NCI-H524 (cell line): ENCODE results near the gene IRGC.
"Not testable (repeated sequence)": the region's sequence is repeated elsewhere in the genome, so short reads cannot be mapped to it uniquely, and the experiment has no call there.

Source experiments
- DNase-seq, 2 experiments: peaks; one replicate each; lab custom pipeline; 2025; lab: John Stamatoyannopoulos, UW

Gene IRGC, protein sequence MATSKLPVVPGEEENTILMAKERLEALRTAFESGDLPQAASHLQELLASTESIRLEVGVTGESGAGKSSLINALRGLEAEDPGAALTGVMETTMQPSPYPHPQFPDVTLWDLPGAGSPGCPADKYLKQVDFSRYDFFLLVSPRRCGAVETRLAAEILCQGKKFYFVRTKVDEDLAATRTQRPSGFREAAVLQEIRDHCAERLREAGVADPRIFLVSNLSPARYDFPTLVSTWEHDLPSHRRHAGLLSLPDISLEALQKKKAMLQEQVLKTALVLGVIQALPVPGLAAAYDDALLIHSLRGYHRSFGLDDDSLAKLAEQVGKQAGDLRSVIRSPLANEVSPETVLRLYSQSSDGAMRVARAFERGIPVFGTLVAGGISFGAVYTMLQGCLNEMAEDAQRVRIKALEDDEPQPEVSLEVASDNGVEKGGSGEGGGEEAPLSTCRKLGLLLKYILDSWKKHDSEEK

DNA sequence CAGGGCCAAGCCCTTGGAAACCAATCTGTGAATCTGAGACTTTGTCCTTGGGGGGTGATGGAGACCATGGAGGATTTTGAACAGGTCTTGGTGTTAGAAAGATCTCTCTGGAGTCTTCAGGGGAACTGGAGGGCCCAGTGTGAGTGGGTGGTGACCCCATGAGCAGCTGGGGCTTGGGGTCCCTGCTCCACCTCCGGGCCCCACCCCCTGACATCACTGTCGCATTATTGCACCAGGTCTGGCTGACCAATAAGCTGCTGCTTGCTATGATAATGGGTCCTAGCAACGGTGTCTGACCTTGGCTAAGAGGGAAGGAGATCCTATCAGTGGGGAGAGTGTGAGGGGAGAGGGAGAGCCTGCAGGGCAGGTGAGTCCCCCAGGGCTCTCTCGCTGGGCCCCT is at the start of gene IRGC:
Gene IRGC, plus strand, starts transcription at position 301 of the 400 bp plus-strand sequence. CDS start 2,483 bp downstream, outside the sequence.
- DNase-seq: no peak

DNA sequence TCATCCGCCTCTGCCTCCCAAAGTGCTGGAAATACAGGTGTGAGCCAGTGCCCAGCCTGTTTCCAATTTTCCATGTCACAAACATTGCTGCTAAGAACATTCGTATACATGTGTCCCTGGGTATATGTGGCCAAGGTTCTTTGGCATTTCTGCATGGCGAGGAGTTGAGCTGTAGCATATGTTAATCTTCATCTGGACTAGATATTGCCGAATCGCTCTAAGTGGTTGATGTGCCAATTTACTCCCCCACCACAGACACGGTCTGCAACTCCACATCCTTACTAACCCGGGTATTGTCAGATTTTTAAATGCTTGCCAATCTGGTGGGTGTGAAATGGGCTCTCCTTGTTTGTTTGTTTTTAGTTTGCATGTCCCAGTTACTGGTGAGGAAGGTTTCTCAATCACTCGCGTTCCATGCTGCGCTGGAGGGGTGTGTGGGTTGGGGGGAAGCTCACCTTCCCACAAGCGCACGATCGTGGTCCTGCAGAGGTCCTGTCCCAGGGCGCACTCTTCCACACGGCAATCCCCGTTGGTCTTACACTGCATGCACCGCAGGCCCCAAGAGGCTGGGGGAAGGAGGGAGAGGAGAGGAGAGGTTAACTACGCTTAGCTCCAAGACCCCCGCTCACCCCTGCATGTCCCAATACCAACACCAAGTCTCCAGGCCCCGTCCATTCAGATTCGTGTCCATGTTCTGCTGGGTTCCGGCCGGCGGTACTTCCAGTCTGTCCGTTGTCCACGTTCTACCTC is 48.6 kb upstream of the IRGC start:
- DNase-seq: no peak

DNA sequence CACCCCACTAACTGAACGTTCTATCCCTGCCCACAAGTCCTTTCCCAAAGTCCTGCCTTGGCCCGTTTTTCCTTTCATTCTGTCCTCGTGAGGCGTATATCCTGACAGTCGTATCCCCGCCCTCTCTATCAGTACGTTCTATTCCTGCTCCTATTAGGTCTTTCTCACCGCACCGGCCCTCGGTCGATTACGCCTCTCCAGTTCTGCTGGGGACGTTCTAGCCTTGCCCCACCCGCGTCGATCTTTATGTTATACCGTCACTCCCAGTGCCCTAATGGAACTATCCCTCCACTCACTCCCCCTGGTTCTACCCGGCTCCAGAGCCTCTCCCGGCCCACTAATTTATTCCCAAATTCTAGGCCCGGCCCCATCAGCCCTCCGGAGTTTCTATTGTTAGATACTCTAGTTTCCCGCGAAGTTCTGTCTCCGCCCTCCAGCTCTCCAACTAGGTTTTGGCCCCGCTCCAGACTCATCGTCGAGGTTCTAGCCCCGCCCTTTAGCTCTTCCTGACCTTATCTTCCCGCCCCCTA is 47.9 kb upstream of the IRGC start:
- DNase-seq: peak; percentile 10 to 74

DNA sequence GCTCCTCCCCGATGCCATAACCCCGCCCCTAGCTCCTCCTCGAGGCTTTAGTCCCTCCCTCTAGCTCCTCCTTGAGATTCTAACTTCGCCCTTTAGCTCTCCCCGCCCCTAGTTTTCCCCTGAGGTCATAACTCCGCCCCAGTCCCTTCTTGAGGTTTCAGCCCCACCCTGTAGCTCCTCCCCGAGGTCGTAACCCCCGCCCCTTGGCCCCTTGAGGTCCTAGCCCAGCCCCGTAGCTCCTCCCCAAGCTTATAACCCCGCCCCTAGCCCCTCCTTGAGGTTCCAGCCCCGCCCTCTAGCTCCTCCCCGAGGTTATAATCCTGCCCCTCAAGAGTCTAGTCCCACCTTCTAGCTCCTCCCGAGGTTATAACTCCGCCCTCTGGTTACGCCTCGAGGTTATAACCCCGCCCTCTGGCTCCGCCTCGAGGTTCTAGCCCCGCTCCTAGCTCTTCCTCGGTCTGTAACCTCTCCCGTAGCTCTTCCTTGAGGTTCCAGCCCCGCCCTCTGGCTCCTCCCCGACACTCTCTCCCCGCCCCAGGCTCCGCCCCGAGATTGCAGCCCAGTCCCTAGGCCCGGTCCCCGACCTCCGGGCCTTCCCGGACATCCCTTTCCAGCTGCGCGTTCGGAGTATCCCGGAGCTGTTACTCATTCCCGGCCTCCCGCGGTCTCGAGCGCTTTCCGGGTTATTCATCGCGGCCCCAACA is 47.3 kb upstream of the IRGC start:
- DNase-seq: peak; percentile 74 to 75

DNA sequence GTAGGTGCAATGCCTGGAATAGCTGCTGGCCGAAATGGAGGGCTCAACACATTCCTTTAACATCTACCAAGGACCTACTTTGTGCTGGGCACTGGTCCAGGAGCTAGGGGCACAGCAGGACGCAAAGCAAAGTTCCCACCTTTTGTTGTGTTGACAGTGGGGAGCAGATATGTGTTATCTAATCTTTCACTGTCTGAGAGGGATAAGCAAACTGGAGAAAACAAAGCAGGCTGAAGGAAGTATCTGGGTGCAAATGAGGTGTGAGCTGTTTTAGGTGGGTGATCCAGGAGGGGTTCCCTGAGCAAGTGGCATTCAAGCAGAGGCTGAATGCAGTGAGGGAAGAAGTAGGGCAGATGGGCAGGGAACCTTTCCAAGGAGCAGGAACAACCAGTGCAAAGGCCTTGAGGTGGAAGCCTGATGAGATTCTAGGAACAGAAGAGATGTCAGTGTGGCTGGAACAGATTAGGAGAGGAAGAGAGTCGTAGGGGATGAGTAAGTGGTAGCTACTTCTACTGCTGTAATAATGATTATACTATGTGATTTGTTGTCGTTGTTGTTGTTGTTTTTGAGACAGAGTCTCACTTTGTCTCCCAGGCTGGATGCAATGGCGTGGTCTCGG is 43.7 kb upstream of the IRGC start:
- DNase-seq: no peak

DNA sequence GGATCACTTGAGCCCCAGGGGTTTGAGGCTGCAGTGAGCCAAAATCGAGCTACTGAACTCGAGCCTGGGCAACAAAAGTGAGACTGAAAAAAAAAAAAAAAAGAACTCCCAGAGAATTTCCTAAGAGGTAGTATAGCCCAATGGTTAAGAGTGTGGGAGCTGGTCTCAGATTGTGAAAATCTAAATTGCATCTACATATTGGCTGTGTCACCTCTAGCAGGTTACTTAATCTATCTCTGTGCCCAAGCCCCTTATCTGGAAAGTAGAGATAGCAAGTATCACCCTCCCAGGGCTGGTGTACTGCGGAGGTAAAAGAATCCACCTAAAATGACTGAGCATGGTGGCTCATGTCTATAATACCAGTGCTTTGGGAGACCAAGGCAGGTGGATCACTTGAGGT is 42.2 kb upstream of the IRGC start:
- DNase-seq: no peak

DNA sequence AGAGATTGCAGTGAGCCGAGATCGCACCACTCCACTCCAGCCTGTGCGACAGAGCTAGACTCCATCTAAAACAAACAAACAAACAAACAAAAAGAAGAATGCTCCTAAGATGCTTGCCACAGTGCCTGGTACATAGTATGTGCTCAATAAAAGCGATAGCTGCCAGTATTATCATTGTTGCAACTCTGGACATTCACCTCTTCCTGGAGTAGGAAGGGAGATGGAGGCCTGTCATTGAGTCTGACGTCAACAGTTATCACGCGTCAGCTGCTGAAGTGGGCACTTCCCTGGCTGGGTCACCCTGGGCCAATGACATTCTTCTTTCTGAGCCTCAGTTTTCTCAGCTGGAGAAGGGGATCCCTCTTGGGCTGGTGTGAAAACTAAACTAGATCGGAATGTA is 41.7 kb upstream of the IRGC start:
- DNase-seq: no peak

DNA sequence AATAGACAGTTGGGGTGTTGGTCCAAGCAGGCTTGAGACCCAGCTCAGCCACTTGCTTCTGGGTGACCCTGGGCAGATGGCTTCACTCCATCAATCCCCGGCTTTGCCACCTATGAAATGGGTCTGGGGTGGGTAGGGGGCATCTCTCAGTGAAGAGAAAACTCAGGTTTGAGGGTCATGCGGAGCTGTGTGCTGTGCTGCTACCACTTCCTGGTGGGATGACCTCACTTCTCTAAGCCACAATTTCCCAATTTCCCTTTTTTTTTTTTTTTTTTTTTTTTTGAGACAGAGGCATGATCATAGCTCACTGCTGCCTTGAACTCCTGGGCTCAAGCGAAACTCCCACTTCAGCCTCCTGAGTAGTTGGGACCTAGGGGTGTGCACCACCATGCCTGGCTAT is 41.3 kb upstream of the IRGC start:
- DNase-seq: no peak

DNA sequence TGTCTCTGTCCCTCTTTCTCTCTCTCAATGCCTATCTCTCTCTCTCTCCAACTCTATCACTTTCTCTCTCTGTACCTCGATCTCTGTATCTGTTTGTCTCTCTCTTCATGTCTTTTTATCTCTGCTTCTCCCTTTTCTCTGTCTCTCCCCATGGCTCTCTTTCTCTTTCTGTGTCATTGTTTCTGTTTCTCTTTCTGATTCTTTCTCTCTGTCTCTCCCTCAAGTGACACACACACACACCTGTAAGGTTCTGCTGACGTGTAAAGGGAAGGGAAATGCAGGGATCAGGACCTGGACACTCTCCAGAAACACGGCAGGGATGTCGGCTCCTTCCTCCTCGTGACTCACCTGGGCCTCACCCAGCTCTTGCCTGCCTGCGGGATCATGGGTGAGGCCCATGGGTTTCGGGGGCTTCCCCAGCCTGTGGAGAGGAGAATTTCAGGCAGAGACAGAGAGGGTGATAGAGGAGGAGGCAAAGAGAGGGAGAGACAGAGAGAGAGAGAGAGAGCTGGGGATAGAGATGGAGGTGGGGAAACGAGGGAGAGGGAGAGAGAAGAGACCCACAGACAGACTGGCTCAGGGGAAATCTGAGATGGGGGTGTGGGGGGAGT is 40.5 kb upstream of the IRGC start:
- DNase-seq: no peak

DNA sequence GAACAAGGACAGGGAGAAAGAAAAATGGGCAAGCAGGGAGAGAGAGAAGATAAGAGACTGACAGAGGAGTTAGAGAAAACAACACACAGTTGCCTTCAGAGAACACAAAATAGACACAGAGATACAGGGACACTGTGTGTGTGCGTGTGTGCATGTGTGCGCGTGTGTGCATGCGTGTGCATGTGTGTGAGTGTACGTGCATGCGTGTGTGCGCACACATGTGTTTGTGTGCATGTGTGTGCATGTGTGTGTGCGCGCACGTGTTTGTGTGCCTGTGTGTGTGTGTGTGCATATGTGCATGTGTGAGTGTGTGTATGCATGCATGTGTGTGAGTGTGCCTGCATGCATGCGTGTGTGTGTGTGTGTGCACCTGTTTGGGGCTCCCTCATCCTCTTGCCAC is 40.0 kb upstream of the IRGC start:
- no peak for DNase-seq

DNA sequence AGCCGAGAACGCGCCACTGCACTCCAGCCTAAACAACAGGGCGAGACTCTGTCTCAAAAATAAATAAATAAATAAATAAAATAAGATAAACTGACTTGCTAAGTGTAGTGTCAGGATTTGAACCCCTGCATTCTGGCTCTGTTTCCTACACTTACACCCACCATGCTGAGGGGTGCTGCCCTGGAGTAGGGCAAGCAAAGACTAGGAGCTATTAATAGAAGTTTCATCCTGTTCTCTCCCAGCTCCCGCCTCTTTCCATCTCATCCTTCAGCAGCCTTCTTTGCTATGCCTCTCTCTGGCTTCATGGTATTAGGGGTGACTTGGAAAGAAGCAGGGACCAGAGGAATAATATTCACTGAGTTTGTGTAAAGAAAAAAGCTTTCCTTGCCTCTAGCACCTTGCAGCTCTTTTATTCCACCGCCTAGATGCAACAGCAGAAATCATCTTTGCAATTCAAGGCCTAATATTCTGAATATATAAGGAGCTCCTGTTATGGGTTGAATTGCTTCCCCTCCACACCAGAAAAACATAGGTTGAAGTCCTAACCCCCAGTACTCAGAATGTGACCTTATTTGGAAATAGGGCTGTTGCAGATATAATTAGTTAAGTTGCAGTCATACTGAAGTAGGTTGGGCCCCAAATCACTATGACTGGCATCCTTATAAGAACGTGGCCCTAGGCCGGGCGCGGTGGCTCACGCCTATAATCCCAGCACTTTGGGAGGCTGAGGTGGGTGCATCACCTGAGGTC is 37.2 kb upstream of the IRGC start:
- DNase-seq: no peak

DNA sequence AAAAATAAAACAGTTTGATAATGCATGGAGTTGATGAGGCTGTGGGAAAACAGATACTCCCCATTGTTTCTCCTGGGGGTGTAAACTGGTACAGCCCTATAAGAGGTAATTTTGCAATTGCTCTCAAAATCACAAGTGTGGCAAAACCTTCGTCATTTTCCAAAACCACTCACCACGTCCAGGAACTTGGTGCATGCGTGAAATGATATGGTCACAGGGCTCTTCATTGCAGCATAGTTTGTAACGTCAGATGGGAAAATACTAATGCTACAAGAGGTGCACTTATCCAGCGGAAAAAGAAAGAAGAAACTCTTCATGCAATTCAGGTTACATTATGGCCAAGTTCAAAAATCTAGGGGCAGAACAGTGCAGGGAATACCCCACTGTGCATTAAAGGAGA is 34.1 kb upstream of the IRGC start:
- no peak for DNase-seq

DNA sequence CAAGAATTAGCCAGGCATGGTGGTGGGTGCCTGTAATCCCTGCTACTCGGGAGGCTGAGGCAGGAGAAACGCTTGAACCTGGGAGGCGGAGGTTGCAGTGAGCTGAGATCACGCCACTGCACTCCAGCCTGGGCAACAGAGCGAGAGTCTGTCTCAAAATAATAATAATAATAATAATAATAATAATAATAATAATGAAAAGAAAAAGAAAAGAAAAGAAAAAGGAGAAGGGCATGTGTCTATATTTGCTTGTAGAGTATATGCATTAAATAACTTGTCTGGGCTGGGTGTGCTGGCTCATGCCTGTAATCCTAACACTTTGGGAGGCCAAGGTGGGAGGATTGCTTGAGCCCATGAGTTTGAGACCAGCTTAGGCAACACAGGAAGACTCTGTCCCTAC is 33.6 kb upstream of the IRGC start:
- DNase-seq: not testable (repeated sequence)

DNA sequence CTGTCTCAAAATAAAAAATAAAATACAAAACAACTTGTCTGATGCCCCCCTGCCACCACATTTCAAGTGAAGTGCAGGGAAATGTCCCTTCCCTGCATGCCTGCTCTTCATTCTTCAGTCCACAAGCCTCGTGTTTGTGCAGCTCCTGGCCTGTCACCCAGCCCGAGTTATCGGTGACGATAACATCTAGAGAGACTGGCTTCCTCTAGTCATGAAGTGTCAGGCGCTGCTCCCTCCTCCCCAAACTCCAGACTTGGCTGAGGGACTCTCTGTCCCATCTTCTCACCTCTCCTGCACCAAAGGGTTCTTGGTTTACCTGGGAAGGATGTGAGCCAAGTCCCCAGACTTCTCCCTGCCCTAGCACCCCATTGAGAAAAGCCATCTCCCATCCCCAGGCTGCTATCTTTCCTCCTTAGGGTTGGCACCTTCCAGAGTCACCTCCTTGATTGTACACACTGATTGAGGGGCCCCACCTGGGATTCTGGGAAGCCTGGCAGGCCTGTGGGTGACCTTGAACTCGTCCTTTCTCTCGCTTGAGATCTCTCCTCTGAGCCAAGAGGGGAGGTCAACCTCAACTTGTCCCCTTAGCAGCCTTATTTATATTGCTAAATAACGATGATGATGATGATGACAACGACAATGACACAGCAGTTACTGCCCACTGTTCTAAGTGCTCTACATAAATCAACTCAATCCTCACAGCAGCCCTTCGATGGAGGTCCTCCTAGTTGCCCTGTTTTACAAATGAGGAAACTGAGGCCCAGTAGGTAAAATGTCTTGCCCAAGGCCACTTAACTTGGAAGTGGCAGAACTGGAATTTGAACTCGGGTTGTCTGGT is 32.8 kb upstream of the IRGC start:
- no peak for DNase-seq

DNA sequence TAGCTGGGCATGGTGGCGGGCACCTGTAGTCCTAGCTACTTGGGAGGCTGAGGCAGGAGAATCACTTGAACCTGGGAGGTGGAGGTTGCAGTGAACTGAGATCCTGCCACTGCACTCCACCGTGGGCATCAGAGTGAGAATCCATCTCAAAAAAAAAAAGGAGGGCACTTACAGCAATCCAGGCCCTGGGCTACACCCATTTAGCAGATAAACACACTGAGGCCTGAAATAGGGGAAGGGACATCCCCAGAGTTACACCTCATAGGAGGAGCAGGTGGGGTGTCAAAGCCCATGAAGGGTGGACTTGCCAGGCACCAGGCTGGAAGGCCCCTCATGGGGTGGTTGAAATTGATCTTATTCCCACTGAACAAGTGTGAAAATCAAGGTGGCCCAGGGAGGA is 32.0 kb upstream of the IRGC start:
- no peak for DNase-seq

DNA sequence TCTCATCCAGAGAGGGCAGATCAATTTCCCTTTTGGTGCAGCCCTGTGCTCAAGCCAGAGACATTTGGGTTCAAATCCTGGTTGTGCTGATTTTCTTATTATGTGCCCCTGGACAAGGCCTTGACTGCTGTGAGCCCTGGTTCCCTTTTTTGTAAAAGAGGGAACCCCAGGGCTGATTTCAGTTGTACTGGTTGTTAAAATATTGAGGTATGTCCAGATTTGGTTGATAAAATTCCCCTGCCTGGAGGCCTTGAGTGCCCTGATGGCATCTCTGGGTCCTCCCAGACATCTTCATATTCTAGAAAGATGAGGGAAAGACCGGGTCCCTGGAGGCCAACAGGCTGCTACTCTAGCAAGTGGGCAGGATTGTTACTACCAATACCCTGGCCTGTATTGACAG is 31.6 kb upstream of the IRGC start:
- DNase-seq: no peak

DNA sequence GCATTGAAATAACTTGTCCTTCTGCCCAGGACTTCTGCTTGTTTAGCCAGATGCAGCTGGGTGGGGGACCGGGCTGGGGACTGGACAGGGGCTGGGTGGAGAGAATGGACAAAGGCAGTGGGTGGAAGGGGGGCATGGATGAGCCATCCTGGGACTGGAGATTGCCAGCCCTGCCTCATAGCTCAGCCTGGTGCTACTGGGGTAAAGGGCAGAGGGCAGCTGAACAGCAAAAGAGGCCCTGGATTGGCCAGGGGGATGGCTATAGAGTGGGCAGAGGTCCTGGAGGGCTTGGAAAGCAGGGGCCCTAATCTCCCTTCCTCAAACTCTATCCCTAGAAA is 28.2 kb upstream of the IRGC start:
- no peak for DNase-seq

DNA sequence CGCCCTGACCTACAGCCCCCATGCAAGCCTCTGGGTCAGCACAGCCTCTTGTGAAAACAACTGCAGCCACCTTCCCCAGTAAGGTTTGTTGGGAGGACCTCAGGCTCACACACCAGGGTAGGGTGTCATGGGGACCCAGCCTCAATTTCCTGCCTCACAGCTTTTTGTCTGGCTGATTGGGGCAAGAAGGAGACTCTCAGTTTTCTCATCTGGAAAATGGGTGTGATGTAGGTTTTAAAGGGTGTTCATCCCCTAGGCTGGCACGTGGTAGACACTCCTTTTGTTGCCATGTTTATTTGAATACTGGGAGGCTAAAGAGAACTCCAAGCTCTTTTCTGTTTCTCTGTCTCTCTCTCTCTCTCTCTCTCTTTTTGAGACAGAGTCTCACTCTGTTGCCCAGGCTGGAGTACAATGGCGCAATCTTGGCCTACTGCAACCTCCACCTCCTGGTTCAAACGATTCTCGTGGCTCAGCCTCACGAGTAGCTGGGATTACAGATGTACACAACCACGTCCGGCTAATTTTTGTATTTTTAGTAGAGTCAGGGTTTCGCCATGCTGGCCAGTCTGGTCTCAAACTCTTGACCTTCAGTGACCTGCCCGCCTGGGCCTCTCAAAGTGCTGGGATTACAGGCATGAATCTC is 27.7 kb upstream of the IRGC start:
- no peak for DNase-seq

DNA sequence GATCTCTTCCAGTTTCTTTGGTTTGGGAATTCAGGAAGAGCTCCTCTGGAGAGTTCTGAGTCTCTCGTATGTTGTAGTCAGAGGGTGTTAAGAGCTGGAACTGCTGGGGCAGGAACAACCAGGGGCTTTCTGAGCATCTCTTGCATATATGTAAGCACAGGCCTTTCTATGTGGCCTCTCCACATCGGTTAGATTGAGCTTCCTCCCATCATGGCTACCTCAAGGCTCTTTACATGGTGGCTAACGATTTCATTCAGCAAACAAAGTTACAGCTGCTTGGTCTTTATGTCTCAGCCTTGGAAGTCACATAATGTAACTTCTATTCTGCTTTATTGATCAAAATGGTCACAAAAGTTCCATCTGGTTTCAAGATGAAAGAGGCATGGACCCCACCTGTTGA is 25.4 kb upstream of the IRGC start:
- no peak for DNase-seq

DNA sequence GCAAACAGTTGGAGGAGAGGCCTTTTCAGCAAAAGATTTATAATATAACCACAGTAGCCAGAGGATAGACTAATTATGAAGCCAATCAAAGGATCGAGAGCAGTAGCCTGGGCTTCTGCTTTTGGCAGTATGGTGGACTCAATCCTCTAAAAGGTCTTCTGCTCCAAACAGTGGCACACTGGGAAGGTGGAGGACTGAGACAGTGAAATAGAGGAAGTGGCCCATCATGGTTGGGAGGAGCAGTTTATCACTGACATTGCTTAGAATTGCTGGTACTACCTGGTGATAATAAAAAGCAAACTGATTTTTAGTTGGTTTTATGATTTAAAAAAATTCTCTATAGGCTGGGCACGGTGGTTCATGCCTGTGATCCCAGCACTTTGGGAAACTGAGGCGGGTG is 25.0 kb upstream of the IRGC start:
- no peak for DNase-seq
